ENCODE results near the gene PTH2.

Gene PTH2

GRCh38 chr19:49417088-49417487 is 6.2 kb downstream of the PTH2 start:
- Histone ChIP-seq H3K4me1 (ENCODE audit: control insufficient read depth, insufficient read depth, low read length) (no peaks in the 10 kb centered on the region), H3K36me3 (ENCODE audit: insufficient read depth, low read length) (no peaks in the 10 kb centered on the region), H3K4me3 (ENCODE audit: low read length) (no peak overlapping the region), H3K9me3 (replicated peaks; ENCODE audit: low read length) (no peaks in the 10 kb centered on the region), H3K27me3 (ENCODE audit: control insufficient read depth, insufficient read depth, low read length) (peaks cover 86% of the 10 kb centered on the region), H3K4me2 (ENCODE audit: low read length) (no peak overlapping the region), H3K9ac (ENCODE audit: low read depth, low read length) (no peak overlapping the region)

GRCh38 chr19:49415810-49416200 is 7.4 kb downstream of the PTH2 start:
- Histone ChIP-seq H3K4me1 (ENCODE audit: control insufficient read depth, insufficient read depth, low read length) (no peaks in the 10 kb centered on the region), H3K27me3 (ENCODE audit: control insufficient read depth, insufficient read depth, low read length) (peaks cover 83% of the 10 kb centered on the region), H3K4me2 (ENCODE audit: low read length) (no peak overlapping the region), H3K9me3 (replicated peaks; ENCODE audit: low read length) (no peaks in the 10 kb centered on the region), H3K36me3 (ENCODE audit: insufficient read depth, low read length) (no peaks in the 10 kb centered on the region), H3K4me3 (ENCODE audit: low read length) (no peak overlapping the region), H3K9ac (ENCODE audit: low read depth, low read length) (no peak overlapping the region)

GRCh38 chr19:49415102-49415809 is 8.0 kb downstream of the PTH2 start:
- H3K4me2 ChIP-seq (ENCODE audit: low read length): no peak overlapping the region
- H3K27me3 ChIP-seq (ENCODE audit: control insufficient read depth, insufficient read depth, low read length): peaks cover 78% of the 10 kb centered on the region
- H3K9ac ChIP-seq (ENCODE audit: low read depth, low read length): no peak overlapping the region
- H3K9me3 ChIP-seq (replicated peaks; ENCODE audit: low read length): no peaks in the 10 kb centered on the region
- no peaks in the 10 kb centered on the region for H3K4me1 ChIP-seq (ENCODE audit: control insufficient read depth, insufficient read depth, low read length)
- no peak overlapping the region for H3K4me3 ChIP-seq (ENCODE audit: low read length)
- no peaks in the 10 kb centered on the region for H3K36me3 ChIP-seq (ENCODE audit: insufficient read depth, low read length)

GRCh38 chr19:49414256-49414655 is 9.0 kb downstream of the PTH2 start:
- no peaks in the 10 kb centered on the region for H3K4me1 ChIP-seq (ENCODE audit: control insufficient read depth, insufficient read depth, low read length)
- H3K9me3 ChIP-seq (replicated peaks; ENCODE audit: low read length): no peaks in the 10 kb centered on the region
- H3K36me3 ChIP-seq (ENCODE audit: insufficient read depth, low read length): no peaks in the 10 kb centered on the region
- H3K27me3 ChIP-seq (ENCODE audit: control insufficient read depth, insufficient read depth, low read length): peaks cover 69% of the 10 kb centered on the region
- no peak overlapping the region for H3K4me2 ChIP-seq (ENCODE audit: low read length)
- no peak overlapping the region for H3K4me3 ChIP-seq (ENCODE audit: low read length)
- no peak overlapping the region for H3K9ac ChIP-seq (ENCODE audit: low read depth, low read length)

- H3K9me3 ChIP-seq (replicated peaks; ENCODE audit: low read length): no peaks in the 10 kb centered on the region
- H3K4me3 ChIP-seq (ENCODE audit: low read length): no peak overlapping the region
- H3K27me3 ChIP-seq (ENCODE audit: control insufficient read depth, insufficient read depth, low read length): peaks cover 59% of the 10 kb centered on the region
- H3K9ac ChIP-seq (ENCODE audit: low read depth, low read length): no peak overlapping the region
- no peak overlapping the region for H3K4me2 ChIP-seq (ENCODE audit: low read length)
- no peaks in the 10 kb centered on the region for H3K36me3 ChIP-seq (ENCODE audit: insufficient read depth, low read length)
- H3K4me1 ChIP-seq (ENCODE audit: control insufficient read depth, insufficient read depth, low read length): no peaks in the 10 kb centered on the region
Observed at GRCh38 chr19:49413348-49413747, 9.9 kb downstream of the PTH2 start.

- no peaks in the 10 kb centered on the region for H3K4me1 ChIP-seq (ENCODE audit: control insufficient read depth, insufficient read depth, low read length)
- H3K27me3 ChIP-seq (ENCODE audit: control insufficient read depth, insufficient read depth, low read length): peaks cover 52% of the 10 kb centered on the region
- no peaks in the 10 kb centered on the region for H3K36me3 ChIP-seq (ENCODE audit: insufficient read depth, low read length)
- H3K9me3 ChIP-seq (replicated peaks; ENCODE audit: low read length): no peaks in the 10 kb centered on the region
- no peak overlapping the region for H3K9ac ChIP-seq (ENCODE audit: low read depth, low read length)
- no peak overlapping the region for H3K4me2 ChIP-seq (ENCODE audit: low read length)
- no peak overlapping the region for H3K4me3 ChIP-seq (ENCODE audit: low read length)
Observed at GRCh38 chr19:49411681-49412326, 11.4 kb downstream of the PTH2 start.

GRCh38 chr19:49409441-49410029 is 13.7 kb downstream of the PTH2 start:
- Histone ChIP-seq H3K4me1 (ENCODE audit: control insufficient read depth, insufficient read depth, low read length) (no peaks in the 10 kb centered on the region), H3K4me2 (ENCODE audit: low read length) (no peak overlapping the region), H3K27me3 (ENCODE audit: control insufficient read depth, insufficient read depth, low read length) (peaks cover 39% of the 10 kb centered on the region), H3K9ac (ENCODE audit: low read depth, low read length) (no peak overlapping the region), H3K4me3 (ENCODE audit: low read length) (no peak overlapping the region), H3K36me3 (ENCODE audit: insufficient read depth, low read length) (no peaks in the 10 kb centered on the region), H3K9me3 (replicated peaks; ENCODE audit: low read length) (no peaks in the 10 kb centered on the region)

- H3K4me1 ChIP-seq (ENCODE audit: control insufficient read depth, insufficient read depth, low read length): no peaks in the 10 kb centered on the region
- H3K9me3 ChIP-seq (replicated peaks; ENCODE audit: low read length): no peaks in the 10 kb centered on the region
- H3K36me3 ChIP-seq (ENCODE audit: insufficient read depth, low read length): no peaks in the 10 kb centered on the region
- H3K27me3 ChIP-seq (ENCODE audit: control insufficient read depth, insufficient read depth, low read length): peaks cover 34% of the 10 kb centered on the region
- H3K4me2 ChIP-seq (ENCODE audit: low read length): no peak overlapping the region
- H3K4me3 ChIP-seq (ENCODE audit: low read length): no peak overlapping the region
- H3K9ac ChIP-seq (ENCODE audit: low read depth, low read length): no peak overlapping the region
Observed at GRCh38 chr19:49408816-49409440, 14.3 kb downstream of the PTH2 start.

GRCh38 chr19:49407482-49408015 is 15.7 kb downstream of the PTH2 start:
- Histone ChIP-seq H3K9me3 (replicated peaks; ENCODE audit: low read length) (no peaks in the 10 kb centered on the region), H3K36me3 (ENCODE audit: insufficient read depth, low read length) (no peaks in the 10 kb centered on the region), H3K27me3 (ENCODE audit: control insufficient read depth, insufficient read depth, low read length) (peaks cover 22% of the 10 kb centered on the region), H3K9ac (ENCODE audit: low read depth, low read length) (no peak overlapping the region), H3K4me1 (ENCODE audit: control insufficient read depth, insufficient read depth, low read length) (no peaks in the 10 kb centered on the region), H3K4me2 (ENCODE audit: low read length) (no peak overlapping the region), H3K4me3 (ENCODE audit: low read length) (no peak overlapping the region)

- Histone ChIP-seq H3K4me3 (ENCODE audit: low read length) (no peak overlapping the region), H3K4me2 (ENCODE audit: low read length) (no peak overlapping the region), H3K27me3 (ENCODE audit: control insufficient read depth, insufficient read depth, low read length) (peaks cover 18% of the 10 kb centered on the region), H3K9ac (ENCODE audit: low read depth, low read length) (no peak overlapping the region), H3K9me3 (replicated peaks; ENCODE audit: low read length) (no peaks in the 10 kb centered on the region), H3K4me1 (ENCODE audit: control insufficient read depth, insufficient read depth, low read length) (no peaks in the 10 kb centered on the region), H3K36me3 (ENCODE audit: insufficient read depth, low read length) (no peaks in the 10 kb centered on the region)
Observed at GRCh38 chr19:49407079-49407478, 16.2 kb downstream of the PTH2 start.

GRCh38 chr19:49403404-49404187 is 19.6 kb downstream of the PTH2 start:
- H3K9ac ChIP-seq (ENCODE audit: low read depth, low read length): no peak overlapping the region
- no peaks in the 10 kb centered on the region for H3K9me3 ChIP-seq (replicated peaks; ENCODE audit: low read length)
- H3K36me3 ChIP-seq (ENCODE audit: insufficient read depth, low read length): no peaks in the 10 kb centered on the region
- no peaks in the 10 kb centered on the region for H3K4me1 ChIP-seq (ENCODE audit: control insufficient read depth, insufficient read depth, low read length)
- no peak overlapping the region for H3K4me3 ChIP-seq (ENCODE audit: low read length)
- peaks cover 21% of the 10 kb centered on the region for H3K27me3 ChIP-seq (ENCODE audit: control insufficient read depth, insufficient read depth, low read length)
- H3K4me2 ChIP-seq (ENCODE audit: low read length): no peak overlapping the region
